ENCODE measurements around the gene FOXL2NB.

GRCh38 chr3:138949002-138949418 is 2.0 kb downstream of the FOXL2NB start:
- TF ChIP-seq EP300 (IDR thresholded peaks at IDR 0.05; ENCODE audit: low read depth in 2 of 2, low read length in 2 of 2) (no peak), EP300 (CRISPR knock-in tag; IDR thresholded peaks at IDR 0.05; ENCODE audit: borderline replicate concordance) (no peak), PRDM15 (CRISPR knock-in tag; IDR thresholded peaks at IDR 0.05) (no peak), ZBTB38 (CRISPR knock-in tag; IDR thresholded peaks at IDR 0.05) (no peak), ZMYM3 (CRISPR knock-in tag; IDR thresholded peaks at IDR 0.05) (no peak), PHF8 (CRISPR knock-in tag; IDR thresholded peaks at IDR 0.05) (no peak), POLR2AphosphoS5 (IDR thresholded peaks at IDR 0.05; ENCODE audit: low read depth, low read length) (no peak)

Measured in HepG2 (cell line).